OCI-LY3 (cell line): ENCODE measurements around the gene TANC1.

ENCODE experiments used
- EZH2phosphoT487 ChIP-seq: fragments of 200-600 bp; shearing (Covaris generic); IDR thresholded peaks from 2 replicates; pipeline ENCODE4 v1.6.1; 2018; ENCODE audit warnings: antibody characterized with exemption, mixed run types, low read depth
- TF ChIP-seq, protein P1 (sequence below): fragments of 200-600, 300-600 bp; sonication (generic); IDR thresholded peaks from 2 replicates; pipeline ENCODE4 v1.5.1; 2014; ENCODE audit warnings: antibody characterized with exemption, low read length, low read depth

DNA sequence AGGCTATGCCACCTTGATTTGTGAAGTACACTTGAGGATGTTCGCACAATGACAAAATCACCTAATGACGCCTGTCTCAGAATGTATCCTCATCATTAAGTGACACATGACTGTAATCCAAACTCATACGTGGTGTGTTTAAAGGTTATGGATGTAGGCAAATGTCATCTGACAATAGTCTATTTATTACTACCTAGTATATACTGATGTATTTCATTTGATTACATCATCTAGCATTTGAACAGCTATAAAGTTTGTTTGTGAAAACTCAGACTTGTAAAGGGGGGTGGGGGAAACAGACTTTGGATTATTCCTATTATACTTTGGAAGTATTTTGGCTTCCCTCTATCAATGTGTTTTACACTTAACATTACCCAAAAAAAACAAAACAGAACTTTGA lies 129.9 kb downstream of the TANC1 start:
- TF ChIP-seq, protein P1, sequence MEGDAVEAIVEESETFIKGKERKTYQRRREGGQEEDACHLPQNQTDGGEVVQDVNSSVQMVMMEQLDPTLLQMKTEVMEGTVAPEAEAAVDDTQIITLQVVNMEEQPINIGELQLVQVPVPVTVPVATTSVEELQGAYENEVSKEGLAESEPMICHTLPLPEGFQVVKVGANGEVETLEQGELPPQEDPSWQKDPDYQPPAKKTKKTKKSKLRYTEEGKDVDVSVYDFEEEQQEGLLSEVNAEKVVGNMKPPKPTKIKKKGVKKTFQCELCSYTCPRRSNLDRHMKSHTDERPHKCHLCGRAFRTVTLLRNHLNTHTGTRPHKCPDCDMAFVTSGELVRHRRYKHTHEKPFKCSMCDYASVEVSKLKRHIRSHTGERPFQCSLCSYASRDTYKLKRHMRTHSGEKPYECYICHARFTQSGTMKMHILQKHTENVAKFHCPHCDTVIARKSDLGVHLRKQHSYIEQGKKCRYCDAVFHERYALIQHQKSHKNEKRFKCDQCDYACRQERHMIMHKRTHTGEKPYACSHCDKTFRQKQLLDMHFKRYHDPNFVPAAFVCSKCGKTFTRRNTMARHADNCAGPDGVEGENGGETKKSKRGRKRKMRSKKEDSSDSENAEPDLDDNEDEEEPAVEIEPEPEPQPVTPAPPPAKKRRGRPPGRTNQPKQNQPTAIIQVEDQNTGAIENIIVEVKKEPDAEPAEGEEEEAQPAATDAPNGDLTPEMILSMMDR: no peak
- TF ChIP-seq EZH2phosphoT487: no peak
